H1 (cell line): ENCODE measurements around the gene ADSS1. TPM values are rescaled to one million over a fixed set of nuclear protein-coding genes. Genes with fewer than 3 reads are reported as not detected.

Source experiments
- CTCF ChIA-PET: fragments of 300-600 bp; sonication (Branson Sonifier 250); formaldehyde crosslinking; loops from one replicate; lab custom pipeline; 2021; ENCODE audit not compliant: partially characterized antibody; lab: Charles Lee
- POLR2A ChIA-PET: fragments of 300-600 bp; sonication (Branson Sonifier 250); formaldehyde crosslinking; loops from one replicate; lab custom pipeline; 2021; ENCODE audit warnings: inconsistent platforms; ENCODE audit not compliant: partially characterized antibody; lab: Charles Lee
- DNase-seq, 2 experiments: peaks; one replicate each; pipeline versions ENCODE4 v3.0.0 to v3.0.0-alpha.2; 2010 to 2022; ENCODE audit warnings: low spot score in 2 of 2, low read depth in 1 of 2, mixed read lengths in 1 of 2
- FAIRE-seq: peaks from 2 replicates; lab custom pipeline; 2011; peaks lifted over from hg19 to GRCh38; lab: Jason Lieb, UNC
- H2AFZ ChIP-seq: 2 replicates; pipeline ENCODE4 v1.8.1; 2012; ENCODE audit warnings: low read length, inconsistent platforms
- H2AK5ac ChIP-seq: 2 replicates; pipeline ENCODE4 v1.6.1; 2013; ENCODE audit warnings: low read depth, low read length
- H2BK120ac ChIP-seq: replicated peaks from 2 replicates; pipeline ENCODE3; 2013; ENCODE audit warnings: low read depth, low read length, inconsistent platforms
- H2BK12ac ChIP-seq: 2 replicates; pipeline ENCODE4 v1.6.1; 2013; ENCODE audit warnings: low read depth, low read length
- H2BK15ac ChIP-seq: 2 replicates; pipeline ENCODE4 v1.6.1; 2013; ENCODE audit warnings: low read length
- H2BK20ac ChIP-seq: 2 replicates; pipeline ENCODE4 v1.6.1; 2013; ENCODE audit warnings: low read length
- H2BK5ac ChIP-seq: 2 replicates; pipeline ENCODE4 v1.6.1; 2013; ENCODE audit warnings: low read depth, low read length
- H3K14ac ChIP-seq: 2 replicates; pipeline ENCODE4 v1.6.1; 2013; ENCODE audit warnings: inconsistent platforms; ENCODE audit not compliant: insufficient read length
- H3K18ac ChIP-seq: 2 replicates; pipeline ENCODE4 v1.6.1; 2013; ENCODE audit warnings: low read length; ENCODE audit errors: extremely low read depth
- H3K23ac ChIP-seq: 2 replicates; pipeline ENCODE4 v1.6.1; 2013; ENCODE audit warnings: inconsistent platforms; ENCODE audit not compliant: insufficient read length
- H3K23me2 ChIP-seq: 2 replicates; pipeline ENCODE4 v1.6.1; 2013; ENCODE audit warnings: low read depth, low read length
- H3K27ac ChIP-seq: 2 replicates; pipeline ENCODE4 v1.6.1; 2011; ENCODE audit warnings: low read depth, low read length, inconsistent platforms
- H3K27me3 ChIP-seq, 4 experiments: replicated peaks in 1 of 4; 1 replicate in 1 of 4; 2 replicates in 3 of 4; pipeline versions ENCODE4 v1.6.1 to v1.8.1; 2011 to 2013; ENCODE audit warnings: low read length in 3 of 4, mild to moderate bottlenecking in 3 of 4, inconsistent platforms in 2 of 4, mixed read lengths in 2 of 4, moderate library complexity in 1 of 4; ENCODE audit not compliant: control insufficient read depth in 3 of 4, insufficient read depth in 3 of 4; ENCODE audit errors: extremely low read depth in 1 of 4
- H3K36me3 ChIP-seq, 4 experiments: 2 replicates each; pipeline versions ENCODE4 v1.6.1 to v1.8.1; 2011 to 2013; ENCODE audit warnings: mild to moderate bottlenecking in 4 of 4, low read length in 3 of 4, moderate library complexity in 2 of 4, control low read depth in 1 of 4, inconsistent platforms in 1 of 4; ENCODE audit not compliant: insufficient read depth in 4 of 4, control insufficient read depth in 2 of 4
- H3K4ac ChIP-seq: replicated peaks from 2 replicates; pipeline ENCODE3; 2013; ENCODE audit warnings: low read length, low read depth, mixed read lengths, inconsistent platforms; ENCODE audit not compliant: insufficient read length
- H3K4me1 ChIP-seq, 4 experiments: replicated peaks in 1 of 4; 1 replicate in 1 of 4; 2 replicates in 3 of 4; pipeline versions ENCODE4 v1.6.1 to v1.8.1; 2011 to 2013; ENCODE audit warnings: low read length in 3 of 4, inconsistent platforms in 2 of 4, mixed read lengths in 1 of 4; ENCODE audit not compliant: insufficient read depth in 4 of 4, control insufficient read depth in 3 of 4
- H3K4me2 ChIP-seq, 2 experiments: 2 replicates each; pipeline versions ENCODE4 v1.6.1 to v1.8.1; 2011 to 2013; ENCODE audit warnings: low read depth in 2 of 2, low read length in 2 of 2, control low read depth in 1 of 2, inconsistent platforms in 1 of 2, mild to moderate bottlenecking in 1 of 2; ENCODE audit not compliant: insufficient read depth in 1 of 2
- H3K4me3 ChIP-seq, 4 experiments: fragments of 200-600, 300-600 bp in 1 of 4; sonication (generic), shearing (Covaris generic), sonication (Bioruptor Twin) in 1 of 4; 2 replicates each; pipeline versions ENCODE4 v1.5.1 to v1.8.1; 2011 to 2016; ENCODE audit warnings: low read length in 4 of 4, low read depth in 3 of 4, control low read depth in 2 of 4, inconsistent platforms in 2 of 4, mild to moderate bottlenecking in 2 of 4, mixed read lengths in 1 of 4, moderate library complexity in 1 of 4; ENCODE audit not compliant: insufficient read depth in 2 of 4; ENCODE audit errors: extremely low read depth in 1 of 4
- H3K56ac ChIP-seq: replicated peaks from 2 replicates; pipeline ENCODE3; 2013; ENCODE audit warnings: low read depth, mild to moderate bottlenecking, mixed read lengths, low read length, inconsistent platforms; ENCODE audit not compliant: insufficient read length
- H3K79me1 ChIP-seq: 2 replicates; pipeline ENCODE4 v1.6.1; 2013; ENCODE audit warnings: low read depth, low read length, control low read depth
- H3K79me2 ChIP-seq, 2 experiments: 2 replicates each; pipeline versions ENCODE4 v1.6.1 to v1.8.1; 2012 to 2013; ENCODE audit warnings: low read length in 2 of 2, mild to moderate bottlenecking in 2 of 2, inconsistent platforms in 1 of 2; ENCODE audit not compliant: insufficient read depth in 2 of 2, control insufficient read depth in 1 of 2
- H3K9ac ChIP-seq, 4 experiments: replicated peaks in 1 of 4; 1 replicate in 1 of 4; 2 replicates in 3 of 4; pipeline versions ENCODE4 v1.6.1 to v1.8.1; 2011 to 2013; ENCODE audit warnings: low read depth in 3 of 4, low read length in 3 of 4, control low read depth in 2 of 4, mild to moderate bottlenecking in 2 of 4, moderate library complexity in 2 of 4, inconsistent platforms in 1 of 4; ENCODE audit errors: extremely low read depth in 1 of 4
- H3K9me3 ChIP-seq, 2 experiments: 2 replicates each; pipeline versions ENCODE4 v1.6.1 to v1.8.1; 2012 to 2013; ENCODE audit warnings: mild to moderate bottlenecking in 2 of 2, moderate library complexity in 2 of 2, control low read depth in 1 of 2, inconsistent platforms in 1 of 2, low read depth in 1 of 2, low read length in 1 of 2, mixed read lengths in 1 of 2; ENCODE audit not compliant: insufficient read depth in 2 of 2
- H4K20me1 ChIP-seq, 2 experiments: replicated peaks in 1 of 2; 2 replicates each; pipeline versions ENCODE3 to v1.8.1; 2011 to 2013; ENCODE audit warnings: inconsistent platforms in 2 of 2, low read length in 2 of 2, mild to moderate bottlenecking in 1 of 2; ENCODE audit not compliant: insufficient read depth in 2 of 2, control insufficient read depth in 1 of 2
- H4K5ac ChIP-seq: 2 replicates; pipeline ENCODE4 v1.6.1; 2013; ENCODE audit warnings: low read length, low read depth, mixed read lengths, inconsistent platforms; ENCODE audit not compliant: insufficient read length
- H4K8ac ChIP-seq: 2 replicates; pipeline ENCODE4 v1.8.0; 2013; ENCODE audit warnings: mild to moderate bottlenecking, moderate library complexity, low read length, inconsistent platforms; ENCODE audit not compliant: insufficient read depth; ENCODE audit errors: extremely low read depth
- H4K91ac ChIP-seq: replicated peaks from 2 replicates; pipeline ENCODE3; 2013; ENCODE audit warnings: low read length, mixed read lengths, inconsistent platforms; ENCODE audit not compliant: insufficient read length
- TBP ChIP-seq: IDR thresholded peaks from 2 replicates; pipeline ENCODE4 v1.6.1; 2011; ENCODE audit warnings: low read depth, low read length, improper control_type of control experiment
- WGBS, 2 experiments: shearing (Covaris generic) in 1 of 2; methylation state at CpG; one replicate each; pipeline versions ENCODE4 v1.1.6 to v1.1.7; 2013 to 2015; ENCODE audit warnings: low lambda C conversion rate in 2 of 2, mixed read lengths in 2 of 2, inconsistent platforms in 1 of 2, low coverage in 1 of 2, missing lambda C conversion rate in 1 of 2; ENCODE audit not compliant: insufficient replicate concordance in 2 of 2, insufficient coverage in 1 of 2, insufficient read length in 1 of 2; ENCODE audit errors: extremely low coverage in 1 of 2, missing lambda C conversion rate in 1 of 2; 5-methylcytosine and 5-hydroxymethylcytosine counted together
- polyA plus RNA-seq, 7 experiments: library from polyadenylated mRNA; depleted of rRNA in 3 of 7; stranded (reverse) in 5 of 7; unstranded in 2 of 7; fragments of >200 nt in 5 of 7; fragments of 200-250 nt in 2 of 7; gene quantifications; 1 replicate in 5 of 7; 2 replicates in 1 of 7; 4 replicates in 1 of 7; pipeline versions ENCODE4 v1.2.1 to v1.2.3, GENCODE V29; 2011 to 2013; ENCODE audit warnings: missing spikeins in 2 of 7, mixed read lengths in 2 of 7
- total RNA-seq: library from RNA; stranded (reverse); fragmentation: NEBNext Ultra II Directional; extraction: Animal tissue kit (Norgen Biotek cat#: 25700); gene quantifications from 2 replicates; pipeline ENCODE4 v1.2.1, GENCODE V29; 2021

Gene ADSS1
- total and polyA plus RNA-seq, 2 of the 8 experiments (the other 6 are each of a cell fraction or from before 2014, with no cell fraction given) = 7.1 to 7.9 TPM

DNA sequence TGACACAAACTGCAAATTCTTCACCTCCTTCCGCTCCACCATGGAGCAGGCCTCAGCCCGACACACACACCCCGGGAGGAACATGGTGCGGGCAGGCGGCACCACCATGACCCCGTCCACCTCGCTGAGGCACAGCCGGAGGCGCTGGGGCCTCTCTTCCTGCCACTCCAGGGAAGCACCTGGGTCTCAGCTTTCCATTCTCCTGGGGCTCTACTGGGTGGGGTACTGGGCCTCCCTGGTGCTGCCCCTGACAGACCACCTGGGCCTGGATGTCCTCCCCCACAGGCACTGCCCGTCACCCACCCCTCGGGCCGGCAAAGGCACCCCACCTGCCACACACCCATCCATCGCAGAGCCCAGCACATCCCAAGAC, 61.7 kb downstream of the ADSS1 start:
- no peak overlapping the region for H4K5ac ChIP-seq
- H3K18ac ChIP-seq = no peak overlapping the region
- no peak overlapping the region for H3K9ac ChIP-seq
- H2BK5ac ChIP-seq = no peak overlapping the region; the same call in 1 of the 2 replicates
- H4K8ac ChIP-seq = no peak overlapping the region
- H3K4ac ChIP-seq = no peak overlapping the region
- DNase-seq (no peak), FAIRE-seq (no peak)
- H2BK12ac ChIP-seq = no peak overlapping the region
- no peak overlapping the region for H2AK5ac ChIP-seq
- H3K36me3 ChIP-seq = peaks cover 0 to 1% (median 0%) of the 10 kb centered on the region in 4 experiments; a peak in 2 of 8 replicates
- no peak overlapping the region for H2AFZ ChIP-seq
- H3K56ac ChIP-seq = no peak overlapping the region
- no peaks in the 10 kb centered on the region for H3K27me3 ChIP-seq
- H3K23ac ChIP-seq = no peak overlapping the region
- no peak overlapping the region for H3K4me3 ChIP-seq
- H4K91ac ChIP-seq = no peak overlapping the region
- ChIA-PET CTCF (interaction anchor here (0.9 to 4.0 kb wide), 2 partner anchors 16 to 111 kb away, joined by 3 to 28 read pairs; no protein-coding TSS in a partner anchor), POLR2A (interaction anchor here (1.0 to 1.2 kb wide), 2 partner anchors 36 to 79 kb away, joined by 3 read pairs; partner anchors contain the start of gene CEP170B)
- no peak overlapping the region for H3K4me2 ChIP-seq
- no peaks in the 10 kb centered on the region for H3K4me1 ChIP-seq
- no peaks in the 10 kb centered on the region for H3K9me3 ChIP-seq
- peaks cover 19 to 22% of the 10 kb centered on the region in 2 experiments for H4K20me1 ChIP-seq
- H2BK20ac ChIP-seq = no peak overlapping the region
- WGBS, 2 experiments = 87% methylated on average over 5 of the region's 13 CpGs; no CpG with 5 or more reads in 1 of the 2 experiments
- no peak overlapping the region for H3K14ac ChIP-seq
- no peak for TF ChIP-seq TBP
- TF ChIP-seq, all 59 proteins: peak for 0
- no peaks in the 10 kb centered on the region for H3K23me2 ChIP-seq
- no peak overlapping the region for H2BK120ac ChIP-seq
- H3K79me2 ChIP-seq = no peaks in the 10 kb centered on the region
- H2BK15ac ChIP-seq = no peak overlapping the region
- no peaks in the 10 kb centered on the region; the same call in none of the 2 replicates for H3K79me1 ChIP-seq
- H3K27ac ChIP-seq = no peak overlapping the region
